ENCODE measurements around the gene MAB21L1. TPM values are rescaled to one million over a fixed set of nuclear protein-coding genes. Genes with fewer than 3 reads are reported as not detected.

Gene MAB21L1
- polyA plus RNA-seq, 2 of the 4 experiments (the other 2 are of a cell fraction), result not detected

DNA sequence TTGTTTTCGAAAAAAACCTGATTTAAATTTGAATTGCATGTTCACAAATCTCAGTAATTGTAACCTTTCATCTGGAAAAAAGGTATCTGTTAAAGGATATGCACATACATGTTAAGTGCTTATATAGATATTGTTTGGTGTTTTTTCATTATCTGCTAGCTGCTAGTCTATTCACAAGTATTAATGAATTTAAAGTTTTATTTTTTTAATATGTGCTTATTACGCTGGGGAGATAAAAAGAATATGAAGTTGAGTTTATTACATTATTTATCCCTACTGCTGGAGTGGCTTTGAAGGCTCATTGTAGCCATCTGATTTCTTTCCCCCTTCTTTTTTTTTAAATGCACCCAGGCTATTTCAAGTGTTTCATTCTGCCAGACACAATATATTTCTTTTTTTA lies 3.9 kb upstream of the MAB21L1 start:
- POLR2A ChIA-PET, result no interaction called here
- 78% methylated on average over 2 of the region's 2 CpGs for WGBS (ENCODE audit: missing lambda C conversion rate)

DNA sequence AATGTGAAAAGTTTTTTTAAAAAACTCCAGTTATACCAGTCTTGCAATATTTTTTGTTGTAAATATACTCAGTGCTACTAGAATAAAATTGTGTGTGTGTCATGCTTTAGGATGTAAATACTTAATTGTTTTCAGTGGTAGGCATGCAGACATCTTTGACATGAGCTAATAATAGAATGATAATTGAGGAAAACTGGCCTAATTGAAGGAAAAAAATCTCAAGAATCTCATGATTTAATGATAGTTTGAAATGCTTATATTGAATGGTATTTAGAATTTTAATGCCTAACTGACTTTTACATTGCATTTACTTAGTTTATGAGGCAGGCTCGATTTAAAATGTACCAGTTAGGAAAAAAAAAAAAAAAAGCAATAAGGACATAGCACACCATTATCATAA lies 3.2 kb upstream of the MAB21L1 start:
- CTCF ChIA-PET, result no interaction called here
- no peak overlapping the region for H3K27ac ChIP-seq
- 76% methylated on average over 1 of the region's 1 CpG for WGBS (ENCODE audit: missing lambda C conversion rate)

More for the DNA sequence above, 3.9 kb upstream of the MAB21L1 start:
- H3K9me3 ChIP-seq, result no peaks in the 10 kb centered on the region
- TF ChIP-seq MYC (IDR thresholded peaks at IDR 0.05; ENCODE audit: borderline replicate concordance, low read length) (no peak), CHD4 (IDR thresholded peaks at IDR 0.05; ENCODE audit: borderline replicate concordance) (no peak), HOXA7 (CRISPR knock-in tag; IDR thresholded peaks at IDR 0.05) (no peak), RAD21 (conservative IDR thresholded peaks at IDR 0.05 in 1 of 2, IDR thresholded peaks at IDR 0.05 in 1 of 2) (no peak), ESRRA (IDR thresholded peaks at IDR 0.05; ENCODE audit: borderline replicate concordance, low read length) (no peak), EP300 (IDR thresholded peaks at IDR 0.05) (no peak), SREBF2 (IDR thresholded peaks at IDR 0.05) (no peak), RNF2 (IDR thresholded peaks at IDR 0.05; ENCODE audit: borderline replicate concordance, low read depth) (no peak), PHF8 (IDR thresholded peaks at IDR 0.05; ENCODE audit: borderline replicate concordance, low read depth) (no peak), JUNB (IDR thresholded peaks at IDR 0.05) (no peak), SMC3 (IDR thresholded peaks at IDR 0.05) (no peak), ZNF302 (CRISPR knock-in tag; IDR thresholded peaks at IDR 0.05) (no peak), MAFK (IDR thresholded peaks at IDR 0.05; ENCODE audit: partially characterized antibody) (no peak), FOXS1 (CRISPR knock-in tag; IDR thresholded peaks at IDR 0.05) (no peak), CBX8 (IDR thresholded peaks at IDR 0.05) (no peak)
- TF ChIP-seq, protein P1, sequence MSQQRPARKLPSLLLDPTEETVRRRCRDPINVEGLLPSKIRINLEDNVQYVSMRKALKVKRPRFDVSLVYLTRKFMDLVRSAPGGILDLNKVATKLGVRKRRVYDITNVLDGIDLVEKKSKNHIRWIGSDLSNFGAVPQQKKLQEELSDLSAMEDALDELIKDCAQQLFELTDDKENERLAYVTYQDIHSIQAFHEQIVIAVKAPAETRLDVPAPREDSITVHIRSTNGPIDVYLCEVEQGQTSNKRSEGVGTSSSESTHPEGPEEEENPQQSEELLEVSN (IDR thresholded peaks at IDR 0.05; ENCODE audit: borderline replicate concordance, low read depth), result no peak
- TF ChIP-seq, protein P2, sequence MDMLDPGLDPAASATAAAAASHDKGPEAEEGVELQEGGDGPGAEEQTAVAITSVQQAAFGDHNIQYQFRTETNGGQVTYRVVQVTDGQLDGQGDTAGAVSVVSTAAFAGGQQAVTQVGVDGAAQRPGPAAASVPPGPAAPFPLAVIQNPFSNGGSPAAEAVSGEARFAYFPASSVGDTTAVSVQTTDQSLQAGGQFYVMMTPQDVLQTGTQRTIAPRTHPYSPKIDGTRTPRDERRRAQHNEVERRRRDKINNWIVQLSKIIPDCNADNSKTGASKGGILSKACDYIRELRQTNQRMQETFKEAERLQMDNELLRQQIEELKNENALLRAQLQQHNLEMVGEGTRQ (IDR thresholded peaks at IDR 0.05), result no peak
- TF ChIP-seq, protein P3, sequence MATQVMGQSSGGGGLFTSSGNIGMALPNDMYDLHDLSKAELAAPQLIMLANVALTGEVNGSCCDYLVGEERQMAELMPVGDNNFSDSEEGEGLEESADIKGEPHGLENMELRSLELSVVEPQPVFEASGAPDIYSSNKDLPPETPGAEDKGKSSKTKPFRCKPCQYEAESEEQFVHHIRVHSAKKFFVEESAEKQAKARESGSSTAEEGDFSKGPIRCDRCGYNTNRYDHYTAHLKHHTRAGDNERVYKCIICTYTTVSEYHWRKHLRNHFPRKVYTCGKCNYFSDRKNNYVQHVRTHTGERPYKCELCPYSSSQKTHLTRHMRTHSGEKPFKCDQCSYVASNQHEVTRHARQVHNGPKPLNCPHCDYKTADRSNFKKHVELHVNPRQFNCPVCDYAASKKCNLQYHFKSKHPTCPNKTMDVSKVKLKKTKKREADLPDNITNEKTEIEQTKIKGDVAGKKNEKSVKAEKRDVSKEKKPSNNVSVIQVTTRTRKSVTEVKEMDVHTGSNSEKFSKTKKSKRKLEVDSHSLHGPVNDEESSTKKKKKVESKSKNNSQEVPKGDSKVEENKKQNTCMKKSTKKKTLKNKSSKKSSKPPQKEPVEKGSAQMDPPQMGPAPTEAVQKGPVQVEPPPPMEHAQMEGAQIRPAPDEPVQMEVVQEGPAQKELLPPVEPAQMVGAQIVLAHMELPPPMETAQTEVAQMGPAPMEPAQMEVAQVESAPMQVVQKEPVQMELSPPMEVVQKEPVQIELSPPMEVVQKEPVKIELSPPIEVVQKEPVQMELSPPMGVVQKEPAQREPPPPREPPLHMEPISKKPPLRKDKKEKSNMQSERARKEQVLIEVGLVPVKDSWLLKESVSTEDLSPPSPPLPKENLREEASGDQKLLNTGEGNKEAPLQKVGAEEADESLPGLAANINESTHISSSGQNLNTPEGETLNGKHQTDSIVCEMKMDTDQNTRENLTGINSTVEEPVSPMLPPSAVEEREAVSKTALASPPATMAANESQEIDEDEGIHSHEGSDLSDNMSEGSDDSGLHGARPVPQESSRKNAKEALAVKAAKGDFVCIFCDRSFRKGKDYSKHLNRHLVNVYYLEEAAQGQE (IDR thresholded peaks at IDR 0.05), result no peak
- TF ChIP-seq, protein P4, sequence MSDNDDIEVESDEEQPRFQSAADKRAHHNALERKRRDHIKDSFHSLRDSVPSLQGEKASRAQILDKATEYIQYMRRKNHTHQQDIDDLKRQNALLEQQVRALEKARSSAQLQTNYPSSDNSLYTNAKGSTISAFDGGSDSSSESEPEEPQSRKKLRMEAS (IDR thresholded peaks at IDR 0.05), result no peak
- no peak overlapping the region for H3K4me2 ChIP-seq
- no peak for FAIRE-seq
- CTCF ChIA-PET, result no interaction called here
- no peaks in the 10 kb centered on the region for H3K4me1 ChIP-seq
- H3K27ac ChIP-seq, result no peak overlapping the region
- no peak for DNase-seq (ENCODE audit: low read depth in 1 of 2, low spot score in 1 of 2)
- no peak overlapping the region for H3K4me3 ChIP-seq
- no peak for ATAC-seq

More for the DNA sequence above, 3.2 kb upstream of the MAB21L1 start:
- Histone ChIP-seq H3K4me2 (no peak overlapping the region), H3K4me1 (no peaks in the 10 kb centered on the region), H3K9me3 (no peaks in the 10 kb centered on the region), H3K4me3 (no peak overlapping the region)
- TF ChIP-seq BHLHE40 (IDR thresholded peaks at IDR 0.05; ENCODE audit: low read depth, low read length), result no peak
- TF ChIP-seq EHF (CRISPR knock-in tag; IDR thresholded peaks at IDR 0.05), result no peak
- no peak for TF ChIP-seq RFX5 (IDR thresholded peaks at IDR 0.05)
- no peak for TF ChIP-seq CHD2 (IDR thresholded peaks at IDR 0.05; ENCODE audit: low read length, partially characterized antibody)
- TF ChIP-seq RNF2 (IDR thresholded peaks at IDR 0.05; ENCODE audit: borderline replicate concordance, low read depth), result no peak
- no peak for TF ChIP-seq TFCP2L1 (CRISPR knock-in tag; IDR thresholded peaks at IDR 0.05)
- TF ChIP-seq MAZ (IDR thresholded peaks at IDR 0.05; ENCODE audit: borderline replicate concordance, low read depth, low read length), result no peak
- TF ChIP-seq, protein P5, sequence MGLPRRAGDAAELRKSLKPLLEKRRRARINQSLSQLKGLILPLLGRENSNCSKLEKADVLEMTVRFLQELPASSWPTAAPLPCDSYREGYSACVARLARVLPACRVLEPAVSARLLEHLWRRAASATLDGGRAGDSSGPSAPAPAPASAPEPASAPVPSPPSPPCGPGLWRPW (IDR thresholded peaks at IDR 0.05), result no peak
- TF ChIP-seq, protein P3 (IDR thresholded peaks at IDR 0.05), result no peak
- no peak for TF ChIP-seq JUN (IDR thresholded peaks at IDR 0.05)
- no peak for TF ChIP-seq NFE2L2 (conservative IDR thresholded peaks at IDR 0.05; ENCODE audit: low read length)
- TF ChIP-seq, protein P6, sequence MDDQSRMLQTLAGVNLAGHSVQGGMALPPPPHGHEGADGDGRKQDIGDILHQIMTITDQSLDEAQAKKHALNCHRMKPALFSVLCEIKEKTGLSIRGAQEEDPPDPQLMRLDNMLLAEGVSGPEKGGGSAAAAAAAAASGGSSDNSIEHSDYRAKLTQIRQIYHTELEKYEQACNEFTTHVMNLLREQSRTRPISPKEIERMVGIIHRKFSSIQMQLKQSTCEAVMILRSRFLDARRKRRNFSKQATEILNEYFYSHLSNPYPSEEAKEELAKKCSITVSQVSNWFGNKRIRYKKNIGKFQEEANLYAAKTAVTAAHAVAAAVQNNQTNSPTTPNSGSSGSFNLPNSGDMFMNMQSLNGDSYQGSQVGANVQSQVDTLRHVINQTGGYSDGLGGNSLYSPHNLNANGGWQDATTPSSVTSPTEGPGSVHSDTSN (IDR thresholded peaks at IDR 0.05), result no peak
- ATAC-seq (no peak), DNase-seq (ENCODE audit: low read depth in 1 of 2, low spot score in 1 of 2) (no peak), FAIRE-seq (no peak)
- POLR2A ChIA-PET, result no interaction called here
